Gastroesophageal sphincter (tissue), 3 donors: Measurements from ENCODE around the gene ARID1B.

Source experiments
- CTCF ChIP-seq, 4 experiments: fragments of 200-600 bp in 2 of 4; fragments of 450-650 bp in 2 of 4; sonication (generic) in 1 of 4; IDR thresholded peaks; one replicate each; pipeline ENCODE4 v1.5.1; 2017 to 2019; ENCODE audit warnings: antibody characterized with exemption in 4 of 4, mild to moderate bottlenecking in 2 of 4, moderate library complexity in 2 of 4
- POLR2A ChIP-seq, 2 donors: fragments of 450-650 bp; IDR thresholded peaks; one replicate each; pipeline ENCODE4 v1.6.1; 2017; ENCODE audit warnings: antibody characterized with exemption in 2 of 2, mild to moderate bottlenecking in 2 of 2, moderate library complexity in 1 of 2
- POLR2AphosphoS5 ChIP-seq: sonication (generic); formaldehyde crosslinking; IDR thresholded peaks from one replicate; pipeline ENCODE4 v1.6.1; 2017; ENCODE audit warnings: antibody characterized with exemption

- peak; percentile 40 to 57 (median 52) for TF ChIP-seq CTCF (IDR thresholded peaks at IDR 0.05)
- TF ChIP-seq POLR2A (IDR thresholded peaks at IDR 0.05) = no peak
- TF ChIP-seq POLR2AphosphoS5 = no peak
These were observed 268.8 kb downstream of the ARID1B start for GRCh38 chr6:157045831-157046454.
